RPMI7951 (cell line): ENCODE results near the gene ZNF70. TPM values are rescaled to one million over a fixed set of nuclear protein-coding genes. Genes with fewer than 3 reads are reported as not detected.
A peak's percentile ranks its signal among the peaks of the same experiment; 100 is the strongest.

Experiments used
- DNase-seq: peaks from one replicate; pipeline ENCODE4 v3.0.0-alpha.2; 2012; ENCODE audit warnings: low read depth
- total RNA-seq: library from RNA; depleted of rRNA; stranded (reverse); fragments of >200 nt; shearing (Covaris generic); gene quantifications from 2 replicates; pipeline ENCODE4 v1.2.3, GENCODE V29; 2014; rRNA removed

ZNF70 gene
- 1.8 and 2.9 TPM in 2 replicates for total RNA-seq

GRCh38 chr22:23750714-23751440 lies at the start of gene ZNF70:
ZNF70 (minus strand) TSS chr22:23751112; CDS start chr22:23745140, 5,972 bp downstream.
- DNase-seq, result peak; percentile 75

- DNase-seq, result peak; percentile 64
These were observed 45.5 kb upstream of the ZNF70 start for GRCh38 chr22:23796461-23796860.

GRCh38 chr22:23793326-23793725 lies 42.4 kb upstream of the ZNF70 start:
- no peak for DNase-seq

GRCh38 chr22:23791738-23792645 lies 41.1 kb upstream of the ZNF70 start:
- no peak for DNase-seq

- DNase-seq, result peak; percentile 87
These were observed 40.2 kb upstream of the ZNF70 start for GRCh38 chr22:23790819-23791737.

GRCh38 chr22:23789638-23790037 lies 38.7 kb upstream of the ZNF70 start:
- no peak for DNase-seq

GRCh38 chr22:23789121-23789520 lies 38.2 kb upstream of the ZNF70 start:
- DNase-seq, result no peak

GRCh38 chr22:23787910-23788309 lies 37.0 kb upstream of the ZNF70 start:
- no peak for DNase-seq

GRCh38 chr22:23787600-23787896 lies 36.6 kb upstream of the ZNF70 start:
- DNase-seq, result no peak

- DNase-seq, result peak; percentile 95
These were observed 36.1 kb upstream of the ZNF70 start, which contains the start of gene SMARCB1 for GRCh38 chr22:23786752-23787599. SMARCB1 (plus strand) TSS chr22:23786966; CDS start chr22:23787170, 204 bp downstream.

GRCh38 chr22:23786261-23786710 lies 35.4 kb upstream of the ZNF70 start:
- DNase-seq, result no peak

- DNase-seq, result peak; percentile 88
These were observed 33.4 kb upstream of the ZNF70 start for GRCh38 chr22:23784215-23784732.

- DNase-seq, result no peak
These were observed 32.6 kb upstream of the ZNF70 start for GRCh38 chr22:23783265-23784150.

GRCh38 chr22:23782703-23783102 lies 31.8 kb upstream of the ZNF70 start:
- no peak for DNase-seq

- DNase-seq, result no peak
These were observed 31.3 kb upstream of the ZNF70 start for GRCh38 chr22:23782252-23782651.

- DNase-seq, result peak; percentile 98
These were observed 30.7 kb upstream of the ZNF70 start for GRCh38 chr22:23781511-23782183.

- peak; percentile 83 for DNase-seq
These were observed 30.2 kb upstream of the ZNF70 start for GRCh38 chr22:23781065-23781464.

GRCh38 chr22:23780146-23780748 lies 29.3 kb upstream of the ZNF70 start:
- no peak for DNase-seq
